Thymus (tissue), 11 donors: ENCODE measurements around the gene SNRPA1. TPM values are rescaled to one million over a fixed set of nuclear protein-coding genes. Genes with fewer than 3 reads are reported as not detected.

Experiments used
- DNase-seq, 9 donors: peaks; one replicate each; pipeline ENCODE4 v3.0.0-alpha.2; 2013; ENCODE audit warnings: low spot score in 9 of 9, low read depth in 6 of 9, missing footprints in 1 of 9
- H3K27ac ChIP-seq, 2 donors: one replicate each; pipeline ENCODE4 v1.5.1; 2013; ENCODE audit warnings: control low read depth in 1 of 2, low read depth in 1 of 2, low read length in 1 of 2, mild to moderate bottlenecking in 1 of 2, moderate library complexity in 1 of 2
- H3K27me3 ChIP-seq, 2 donors: one replicate each; pipeline ENCODE4 v1.5.1; 2013; ENCODE audit warnings: low read length in 1 of 2; ENCODE audit not compliant: control insufficient read depth in 2 of 2, insufficient read depth in 1 of 2
- H3K36me3 ChIP-seq, 2 donors: one replicate each; pipeline ENCODE4 v1.5.1; 2013; ENCODE audit warnings: low read length in 1 of 2, mild to moderate bottlenecking in 1 of 2, moderate library complexity in 1 of 2; ENCODE audit not compliant: control insufficient read depth in 2 of 2, insufficient read depth in 2 of 2
- H3K4me1 ChIP-seq, 2 donors: one replicate each; pipeline ENCODE4 v1.5.1; 2013; ENCODE audit warnings: low read length in 2 of 2; ENCODE audit not compliant: control insufficient read depth in 2 of 2, insufficient read depth in 2 of 2
- H3K4me3 ChIP-seq, 2 donors: one replicate each; pipeline ENCODE4 v1.5.1; 2013; ENCODE audit warnings: low read length in 2 of 2, control low read depth in 1 of 2, mild to moderate bottlenecking in 1 of 2
- H3K9me3 ChIP-seq, 2 donors: one replicate each; pipeline ENCODE4 v1.5.1; 2013; ENCODE audit warnings: low read length in 1 of 2, mild to moderate bottlenecking in 1 of 2; ENCODE audit not compliant: control insufficient read depth in 2 of 2, insufficient read depth in 1 of 2
- WGBS: extraction: QIAGEN DNeasy Blood & Tissue Kit; methylation state at CpG from one replicate; pipeline ENCODE4 v1.1.7; 2013; 5-methylcytosine and 5-hydroxymethylcytosine counted together
- polyA plus RNA-seq: library from polyadenylated mRNA; stranded (reverse); fragments of 200-250 nt; gene quantifications from one replicate; pipeline ENCODE4 v1.2.3, GENCODE V29; 2013
- total RNA-seq: library from RNA; stranded (reverse); fragments of 120-200 nt; gene quantifications from one replicate; pipeline ENCODE4 v1.2.4, GENCODE V29; 2013
- donor health status: healthy.

Gene SNRPA1
- total and polyA plus RNA-seq, 2 donors: 47.7 to 71.4 TPM

- Histone ChIP-seq H3K27ac (no peak overlapping the region), H3K4me1 (peaks cover 0 to 3% of the 10 kb centered on the region in 2 donors), H3K27me3 (peaks cover 0 to 4% of the 10 kb centered on the region in 2 donors), H3K4me3 (no peak overlapping the region), H3K36me3 (no peaks in the 10 kb centered on the region), H3K9me3 (peaks cover 3 to 14% of the 10 kb centered on the region in 2 donors)
- DNase-seq: no peak
- WGBS: 84% methylated on average over 14 of the region's 14 CpGs
Measured at GRCh38 chr15:101329309-101329863, 34.3 kb upstream of the SNRPA1 start.

- H3K27me3 ChIP-seq: peaks cover 0 to 4% of the 10 kb centered on the region in 2 donors
- H3K27ac ChIP-seq: no peak overlapping the region
- H3K9me3 ChIP-seq: peaks cover 0 to 1% of the 10 kb centered on the region in 2 donors
- no peak overlapping the region for H3K4me3 ChIP-seq
- H3K36me3 ChIP-seq: no peaks in the 10 kb centered on the region
- WGBS: 85% methylated on average over 14 of the region's 14 CpGs
- no peak for DNase-seq
- no peaks in the 10 kb centered on the region for H3K4me1 ChIP-seq
Measured at GRCh38 chr15:101328001-101328400, 33.0 kb upstream of the SNRPA1 start.

GRCh38 chr15:101327147-101327740 lies 32.2 kb upstream of the SNRPA1 start:
- 74% methylated on average over 17 of the region's 17 CpGs for WGBS
- no peaks in the 10 kb centered on the region for H3K36me3 ChIP-seq
- no peaks in the 10 kb centered on the region for H3K9me3 ChIP-seq
- H3K27ac ChIP-seq: no peak overlapping the region
- DNase-seq: no peak
- H3K4me1 ChIP-seq: no peaks in the 10 kb centered on the region
- H3K27me3 ChIP-seq: peaks cover 0 to 4% of the 10 kb centered on the region in 2 donors
- no peak overlapping the region for H3K4me3 ChIP-seq

- no peaks in the 10 kb centered on the region for H3K4me1 ChIP-seq
- no peak overlapping the region for H3K27ac ChIP-seq
- no peak for DNase-seq
- H3K27me3 ChIP-seq: peaks cover 0 to 4% of the 10 kb centered on the region in 2 donors
- H3K9me3 ChIP-seq: no peaks in the 10 kb centered on the region
- WGBS: 88% methylated on average over 21 of the region's 21 CpGs
- H3K4me3 ChIP-seq: no peak overlapping the region
- no peaks in the 10 kb centered on the region for H3K36me3 ChIP-seq
Measured at GRCh38 chr15:101326462-101327146, 31.6 kb upstream of the SNRPA1 start.

GRCh38 chr15:101326026-101326315 lies 30.9 kb upstream of the SNRPA1 start:
- Histone ChIP-seq H3K4me3 (no peak overlapping the region), H3K36me3 (no peaks in the 10 kb centered on the region), H3K27me3 (peaks cover 0 to 8% of the 10 kb centered on the region in 2 donors), H3K27ac (no peak overlapping the region), H3K4me1 (peaks cover 0 to 3% of the 10 kb centered on the region in 2 donors), H3K9me3 (no peaks in the 10 kb centered on the region)
- DNase-seq: no peak
- 94% methylated on average over 8 of the region's 8 CpGs for WGBS

- H3K27me3 ChIP-seq: peaks cover 2 to 14% of the 10 kb centered on the region in 2 donors
- H3K9me3 ChIP-seq: peaks cover 0 to 2% of the 10 kb centered on the region in 2 donors
- no peak overlapping the region for H3K4me3 ChIP-seq
- 96% methylated on average over 19 of the region's 19 CpGs for WGBS
- no peak for DNase-seq
- H3K4me1 ChIP-seq: peaks cover 0 to 4% of the 10 kb centered on the region in 2 donors
- H3K27ac ChIP-seq: no peak overlapping the region
- no peaks in the 10 kb centered on the region for H3K36me3 ChIP-seq
Measured at GRCh38 chr15:101325263-101326025, 30.4 kb upstream of the SNRPA1 start.

- Histone ChIP-seq H3K9me3 (peaks cover 0 to 4% of the 10 kb centered on the region in 2 donors), H3K36me3 (no peaks in the 10 kb centered on the region), H3K4me1 (peaks cover 0 to 4% of the 10 kb centered on the region in 2 donors), H3K4me3 (no peak overlapping the region), H3K27ac (no peak overlapping the region), H3K27me3 (peaks cover 2 to 20% of the 10 kb centered on the region in 2 donors)
- WGBS: 92% methylated on average over 13 of the region's 13 CpGs
- DNase-seq: no peak
Measured at GRCh38 chr15:101324524-101325177, 29.6 kb upstream of the SNRPA1 start.

GRCh38 chr15:101323793-101324523 lies 28.9 kb upstream of the SNRPA1 start:
- peaks cover 2 to 24% of the 10 kb centered on the region in 2 donors for H3K27me3 ChIP-seq
- no peaks in the 10 kb centered on the region for H3K36me3 ChIP-seq
- WGBS: 92% methylated on average over 21 of the region's 21 CpGs
- DNase-seq: no peak
- no peak overlapping the region for H3K27ac ChIP-seq
- peaks cover 0 to 4% of the 10 kb centered on the region in 2 donors for H3K9me3 ChIP-seq
- H3K4me3 ChIP-seq: no peak overlapping the region
- peaks cover 0 to 4% of the 10 kb centered on the region in 2 donors for H3K4me1 ChIP-seq
